Keratinocyte (primary cell): Measurements from ENCODE around the gene ATP8A2.

Source experiments
- CTCF ChIP-seq, 3 experiments: IDR thresholded peaks in 1 of 3; conservative IDR thresholded peaks in 1 of 3; optimal IDR thresholded peaks in 1 of 3; 2 replicates in 2 of 3; 3 replicates in 1 of 3; pipeline versions ENCODE3 to v1.5.1; 2011; ENCODE audit warnings: low read length in 3 of 3, mild to moderate bottlenecking in 3 of 3, moderate library complexity in 2 of 3, control low read depth in 1 of 3, inconsistent platforms in 1 of 3; ENCODE audit not compliant: insufficient read depth in 2 of 3; ENCODE audit errors: extremely low read depth in 1 of 3
- EZH2 ChIP-seq: IDR thresholded peaks from one replicate; pipeline ENCODE4 v1.6.1; 2012; ENCODE audit warnings: inconsistent platforms, mild to moderate bottlenecking, low read length, moderate library complexity

GRCh38 chr13:25864936-25865335, 493.2 kb downstream of the ATP8A2 start:
- TF ChIP-seq CTCF (optimal IDR thresholded peaks at IDR 0.05 in 1 of 3, IDR thresholded peaks at IDR 0.05 in 1 of 3, conservative IDR thresholded peaks at IDR 0.05 in 1 of 3; ENCODE audit: extremely low read depth in 1 of 3, insufficient read depth in 2 of 3, low read length in 3 of 3) (no peak), EZH2 (no peak)
